GM12874 (cell line): ENCODE measurements around the gene ANKRD7.

Source experiments
- TF ChIP-seq, protein P1 (sequence below): IDR thresholded peaks from 2 replicates; pipeline ENCODE4 v1.5.1; 2011; ENCODE audit warnings: low read depth, mild to moderate bottlenecking, control low read depth, low read length, moderate library complexity; ENCODE audit not compliant: insufficient read depth

ANKRD7 gene

DNA sequence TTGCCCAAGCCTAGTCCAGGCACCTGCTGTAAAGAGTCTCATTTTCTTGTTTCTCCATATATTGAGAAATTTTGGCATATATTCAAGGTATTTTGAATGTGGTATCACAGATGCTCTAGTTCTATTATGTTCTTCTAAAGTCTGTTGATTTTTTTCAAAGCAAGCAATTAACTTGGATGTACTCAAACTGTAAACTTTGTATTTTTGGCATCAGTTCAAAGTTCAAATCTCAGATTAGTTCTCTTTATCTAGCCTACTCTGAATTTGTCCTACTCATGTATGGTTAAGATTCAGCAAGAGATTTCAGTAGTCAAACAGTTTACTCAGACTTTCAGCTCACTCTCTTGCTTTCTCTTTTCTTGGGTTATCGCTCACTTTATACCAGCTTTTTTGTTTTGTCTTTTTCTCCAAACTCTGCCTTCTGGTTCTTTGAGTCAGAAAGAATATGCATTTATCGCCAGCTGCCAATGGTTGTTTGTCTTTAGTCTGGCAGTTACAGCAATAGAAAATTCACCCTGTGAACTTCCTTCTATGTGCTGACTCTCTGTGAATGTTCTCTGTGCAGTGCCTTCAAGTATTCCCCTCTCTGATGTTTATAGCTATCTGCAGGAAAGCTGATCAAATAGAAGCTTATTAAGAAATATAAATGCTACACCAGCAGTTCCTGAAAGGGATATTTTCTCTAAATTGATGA lies 56.0 kb downstream of the ANKRD7 start:
- TF ChIP-seq, protein P1, sequence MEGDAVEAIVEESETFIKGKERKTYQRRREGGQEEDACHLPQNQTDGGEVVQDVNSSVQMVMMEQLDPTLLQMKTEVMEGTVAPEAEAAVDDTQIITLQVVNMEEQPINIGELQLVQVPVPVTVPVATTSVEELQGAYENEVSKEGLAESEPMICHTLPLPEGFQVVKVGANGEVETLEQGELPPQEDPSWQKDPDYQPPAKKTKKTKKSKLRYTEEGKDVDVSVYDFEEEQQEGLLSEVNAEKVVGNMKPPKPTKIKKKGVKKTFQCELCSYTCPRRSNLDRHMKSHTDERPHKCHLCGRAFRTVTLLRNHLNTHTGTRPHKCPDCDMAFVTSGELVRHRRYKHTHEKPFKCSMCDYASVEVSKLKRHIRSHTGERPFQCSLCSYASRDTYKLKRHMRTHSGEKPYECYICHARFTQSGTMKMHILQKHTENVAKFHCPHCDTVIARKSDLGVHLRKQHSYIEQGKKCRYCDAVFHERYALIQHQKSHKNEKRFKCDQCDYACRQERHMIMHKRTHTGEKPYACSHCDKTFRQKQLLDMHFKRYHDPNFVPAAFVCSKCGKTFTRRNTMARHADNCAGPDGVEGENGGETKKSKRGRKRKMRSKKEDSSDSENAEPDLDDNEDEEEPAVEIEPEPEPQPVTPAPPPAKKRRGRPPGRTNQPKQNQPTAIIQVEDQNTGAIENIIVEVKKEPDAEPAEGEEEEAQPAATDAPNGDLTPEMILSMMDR = no peak

DNA sequence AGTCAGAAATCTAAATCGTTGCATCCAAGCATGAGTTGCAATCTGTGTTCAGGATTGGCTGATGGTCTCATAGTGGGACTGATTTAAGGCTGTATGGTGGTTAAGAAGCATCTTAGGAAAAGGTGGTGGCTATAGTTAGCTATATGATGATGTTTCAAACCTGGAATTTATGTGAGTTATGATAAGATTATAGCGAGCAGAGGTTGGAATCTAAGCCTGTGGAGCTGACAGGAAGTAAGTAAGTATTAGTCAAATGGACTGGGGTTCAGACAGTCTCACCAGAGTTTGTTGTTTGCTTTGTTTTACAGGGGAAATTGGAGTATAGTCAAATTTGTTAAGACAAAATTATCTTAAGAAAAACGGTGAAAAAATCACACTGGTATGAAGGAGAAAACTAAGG lies 56.7 kb downstream of the ANKRD7 start:
- TF ChIP-seq, protein P1 = no peak

DNA sequence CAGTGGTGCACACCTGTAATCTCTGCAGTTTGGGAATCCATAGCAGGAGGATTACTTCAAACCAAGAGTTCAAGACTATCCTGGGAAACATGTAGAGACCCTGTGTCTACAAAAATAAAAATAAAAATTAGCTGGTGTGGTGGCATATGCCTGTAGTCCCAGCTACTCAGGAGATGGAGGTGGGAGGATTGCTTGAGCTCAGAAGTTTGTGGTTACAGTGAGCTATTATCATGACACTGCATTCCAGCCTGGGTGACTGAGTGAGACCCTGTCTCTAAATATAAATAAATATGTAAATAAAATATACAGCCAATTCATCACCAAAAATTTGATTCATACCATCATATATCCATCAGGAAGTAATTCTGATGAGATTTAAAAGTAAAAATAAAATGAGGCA lies 60.9 kb downstream of the ANKRD7 start:
- TF ChIP-seq, protein P1 = no peak

DNA sequence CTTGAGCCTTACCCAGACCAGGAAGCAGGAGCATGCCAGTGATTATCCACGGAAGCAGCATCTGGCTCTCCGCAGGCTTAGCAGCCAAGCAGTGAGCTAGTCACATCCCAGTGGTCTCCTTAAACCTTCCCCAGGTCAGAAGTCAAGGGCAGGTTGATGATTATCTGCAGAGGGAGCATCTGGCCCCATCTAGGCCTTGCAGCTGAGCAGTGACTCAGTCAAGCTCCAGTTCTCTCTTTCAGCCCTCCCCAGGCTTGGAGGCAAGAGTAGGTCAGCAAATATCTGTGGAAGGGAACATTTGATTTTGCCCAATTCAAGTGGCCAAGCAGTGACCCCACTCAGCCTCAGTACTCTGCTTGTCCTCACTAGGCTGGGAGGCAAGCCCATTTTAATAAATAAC lies 61.6 kb downstream of the ANKRD7 start:
- TF ChIP-seq, protein P1 = no peak

DNA sequence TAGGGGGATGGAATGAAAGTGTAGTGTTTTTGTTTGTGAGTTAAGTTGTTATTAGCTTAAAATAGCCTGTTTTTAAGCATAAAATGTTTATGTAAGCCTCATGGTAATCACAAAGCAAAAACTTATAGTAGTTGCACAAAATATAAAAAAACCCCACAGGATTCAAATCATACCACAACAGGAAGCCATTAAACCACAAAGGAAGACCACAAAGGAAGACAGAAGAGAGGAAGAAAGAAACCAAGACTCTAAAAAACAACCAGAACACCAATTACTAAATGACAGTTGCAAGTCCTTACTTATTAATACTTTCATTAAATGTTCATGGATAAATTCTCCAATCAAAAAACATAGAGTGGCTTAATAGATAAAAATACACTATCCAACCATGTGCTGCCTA lies 63.6 kb downstream of the ANKRD7 start:
- TF ChIP-seq, protein P1 = no peak

DNA sequence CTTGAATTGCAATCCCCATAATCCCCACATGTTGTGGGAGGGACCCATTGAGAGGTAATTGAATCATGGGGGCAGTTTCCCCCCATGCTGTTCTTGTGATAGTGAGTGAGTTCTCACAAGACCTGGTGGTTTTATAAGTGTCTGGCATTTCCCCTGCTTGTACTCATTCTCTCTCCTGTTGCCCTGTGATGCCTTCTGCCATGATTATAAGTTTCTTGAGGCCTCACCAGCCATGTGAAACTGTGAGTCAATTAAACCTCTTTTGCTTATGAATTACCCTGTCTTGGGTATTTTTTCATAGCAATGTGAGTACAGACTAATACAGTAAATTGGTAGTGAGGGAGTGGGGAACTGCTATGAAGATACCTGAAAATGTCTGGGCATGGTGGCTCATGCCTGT lies 65.0 kb downstream of the ANKRD7 start:
- TF ChIP-seq, protein P1 = no peak
